Stimulated activated CD4-positive, alpha-beta T cell treated with anti-CD3 and anti-CD28 coated beads, Interleukin-1b, Interleukin-23, amount 100 ng/mL, for 48 hours (primary cell): ENCODE results near the gene FOXO6.

Source experiments
- DNase-seq: peaks from one replicate; pipeline ENCODE4 v3.0.0-alpha.2; 2020

Gene FOXO6

GRCh38 chr1:41386196-41386663, 25.0 kb downstream of the FOXO6 start:
- no peak for DNase-seq

- no peak for DNase-seq
These were observed 26.4 kb downstream of the FOXO6 start for GRCh38 chr1:41387667-41388091.

GRCh38 chr1:41388510-41388909, 27.3 kb downstream of the FOXO6 start:
- no peak for DNase-seq

GRCh38 chr1:41389009-41389408, 27.8 kb downstream of the FOXO6 start:
- no peak for DNase-seq

- DNase-seq = no peak
These were observed 28.9 kb downstream of the FOXO6 start for GRCh38 chr1:41390166-41390565.

- no peak for DNase-seq
These were observed 29.3 kb downstream of the FOXO6 start for GRCh38 chr1:41390573-41390972.

- DNase-seq = no peak
These were observed 30.7 kb downstream of the FOXO6 start for GRCh38 chr1:41391834-41392527.

GRCh38 chr1:41392528-41392924, 31.3 kb downstream of the FOXO6 start:
- DNase-seq = no peak

GRCh38 chr1:41393716-41394368, 32.6 kb downstream of the FOXO6 start:
- DNase-seq = no peak

- no peak for DNase-seq
These were observed 33.1 kb downstream of the FOXO6 start for GRCh38 chr1:41394369-41394744.

- DNase-seq = no peak
These were observed 34.0 kb downstream of the FOXO6 start for GRCh38 chr1:41394959-41395956.

GRCh38 chr1:41396084-41396483, 34.9 kb downstream of the FOXO6 start:
- no peak for DNase-seq

- DNase-seq = no peak
These were observed 35.8 kb downstream of the FOXO6 start for GRCh38 chr1:41397020-41397419.

GRCh38 chr1:41397753-41398330, 36.6 kb downstream of the FOXO6 start:
- DNase-seq = no peak

GRCh38 chr1:41399145-41399795, 38.0 kb downstream of the FOXO6 start:
- no peak for DNase-seq

GRCh38 chr1:41400225-41400624, 39.0 kb downstream of the FOXO6 start:
- DNase-seq = no peak

- DNase-seq = no peak
These were observed 40.7 kb downstream of the FOXO6 start for GRCh38 chr1:41401899-41402298.

- peak; percentile 46 for DNase-seq
These were observed 43.1 kb downstream of the FOXO6 start for GRCh38 chr1:41404308-41404761.

GRCh38 chr1:41407664-41408252, 46.5 kb downstream of the FOXO6 start:
- DNase-seq = no peak

GRCh38 chr1:41408691-41409090, 47.5 kb downstream of the FOXO6 start:
- DNase-seq = no peak

GRCh38 chr1:41409825-41410224, 48.6 kb downstream of the FOXO6 start:
- no peak for DNase-seq

GRCh38 chr1:41410462-41410861, 49.2 kb downstream of the FOXO6 start:
- no peak for DNase-seq
